Neural crest cell (in vitro differentiated cells): Measurements from ENCODE around the gene CD99L2. TPM values are rescaled to one million over a fixed set of nuclear protein-coding genes. Genes with fewer than 3 reads are reported as not detected.

ENCODE experiments used
- DNase-seq: peaks from one replicate; pipeline ENCODE4 v3.0.0; 2021; ENCODE audit warnings: low read depth, mixed read lengths, low spot score
- H3K27ac Mint-ChIP-seq: one replicate; pipeline ENCODE4 v1.8.0; 2021; ENCODE audit warnings: mild to moderate bottlenecking, mixed read lengths; ENCODE audit not compliant: unreplicated experiment
- H3K27me3 Mint-ChIP-seq: 2 replicates; pipeline ENCODE4 v1.8.0; 2021; ENCODE audit warnings: low read depth, mild to moderate bottlenecking, mixed read lengths
- H3K36me3 Mint-ChIP-seq: 2 replicates; pipeline ENCODE4 v1.8.0; 2021; ENCODE audit warnings: low read depth, mild to moderate bottlenecking, mixed read lengths
- H3K4me1 Mint-ChIP-seq: 2 replicates; pipeline ENCODE4 v1.8.0; 2021; ENCODE audit warnings: mixed read lengths
- H3K4me3 Mint-ChIP-seq: one replicate; pipeline ENCODE4 v1.8.0; 2021; ENCODE audit warnings: mild to moderate bottlenecking, mixed read lengths
- H3K9me3 Mint-ChIP-seq: 2 replicates; pipeline ENCODE4 v1.8.0; 2021; ENCODE audit warnings: mixed read lengths
- CTCF ChIP-seq: fragments of 200-600 bp; sonication (generic); conservative IDR thresholded peaks from 2 replicates; pipeline ENCODE4 v1.5.0; 2021; ENCODE audit warnings: antibody characterized with exemption, mild to moderate bottlenecking
- total RNA-seq: library from RNA; stranded (reverse); gene quantifications from 2 replicates; pipeline ENCODE4 v1.2.1, GENCODE V29; 2021

Gene CD99L2
- total RNA-seq, 1 donor from 2014 or later = 40.1 TPM

GRCh38 chrX:150759568-150760416 is 138.7 kb downstream of the CD99L2 start:
- no peak for TF ChIP-seq CTCF
- H3K36me3 Mint-ChIP-seq = peaks cover 11% of the 10 kb centered on the region
- H3K27ac Mint-ChIP-seq = no peak overlapping the region
- H3K9me3 Mint-ChIP-seq = no peaks in the 10 kb centered on the region
- H3K4me1 Mint-ChIP-seq = no peaks in the 10 kb centered on the region
- no peaks in the 10 kb centered on the region for H3K27me3 Mint-ChIP-seq
- no peak overlapping the region for H3K4me3 Mint-ChIP-seq
- DNase-seq = no peak

- no peak overlapping the region for H3K27ac Mint-ChIP-seq
- H3K4me1 Mint-ChIP-seq = no peaks in the 10 kb centered on the region
- no peak for DNase-seq
- H3K36me3 Mint-ChIP-seq = peaks cover 20% of the 10 kb centered on the region
- H3K4me3 Mint-ChIP-seq = no peak overlapping the region
- no peaks in the 10 kb centered on the region for H3K27me3 Mint-ChIP-seq
- H3K9me3 Mint-ChIP-seq = peaks cover 5% of the 10 kb centered on the region
- TF ChIP-seq CTCF = no peak
Observed at GRCh38 chrX:150757371-150757770, 141.1 kb downstream of the CD99L2 start.

GRCh38 chrX:150753968-150754367 is 144.5 kb downstream of the CD99L2 start:
- no peak for TF ChIP-seq CTCF
- no peak overlapping the region for H3K27ac Mint-ChIP-seq
- no peaks in the 10 kb centered on the region for H3K4me1 Mint-ChIP-seq
- DNase-seq = no peak
- H3K27me3 Mint-ChIP-seq = no peaks in the 10 kb centered on the region
- peaks cover 5% of the 10 kb centered on the region for H3K9me3 Mint-ChIP-seq
- peaks cover 20% of the 10 kb centered on the region for H3K36me3 Mint-ChIP-seq
- no peak overlapping the region for H3K4me3 Mint-ChIP-seq

- no peak for DNase-seq
- no peak overlapping the region for H3K27ac Mint-ChIP-seq
- no peak overlapping the region for H3K4me3 Mint-ChIP-seq
- no peaks in the 10 kb centered on the region for H3K27me3 Mint-ChIP-seq
- peaks cover 17% of the 10 kb centered on the region for H3K36me3 Mint-ChIP-seq
- H3K4me1 Mint-ChIP-seq = no peaks in the 10 kb centered on the region
- H3K9me3 Mint-ChIP-seq = peaks cover 5% of the 10 kb centered on the region
- TF ChIP-seq CTCF = no peak
Observed at GRCh38 chrX:150753357-150753756, 145.1 kb downstream of the CD99L2 start.

- H3K9me3 Mint-ChIP-seq = peaks cover 5% of the 10 kb centered on the region
- no peaks in the 10 kb centered on the region for H3K4me1 Mint-ChIP-seq
- H3K27ac Mint-ChIP-seq = no peak overlapping the region
- H3K27me3 Mint-ChIP-seq = no peaks in the 10 kb centered on the region
- H3K4me3 Mint-ChIP-seq = no peak overlapping the region
- no peak for TF ChIP-seq CTCF
- peaks cover 15% of the 10 kb centered on the region for H3K36me3 Mint-ChIP-seq
- no peak for DNase-seq
Observed at GRCh38 chrX:150752124-150752523, 146.3 kb downstream of the CD99L2 start.
